Measurements from ENCODE around the gene MLXIP.
"Not testable (repeated sequence)": the region's sequence is repeated elsewhere in the genome, so short reads cannot be mapped to it uniquely, and the experiment has no call there.

Gene MLXIP

GRCh38 chr12:122052285-122052684 is 26.3 kb upstream of the MLXIP start:
- no peak for DNase-seq

DNA sequence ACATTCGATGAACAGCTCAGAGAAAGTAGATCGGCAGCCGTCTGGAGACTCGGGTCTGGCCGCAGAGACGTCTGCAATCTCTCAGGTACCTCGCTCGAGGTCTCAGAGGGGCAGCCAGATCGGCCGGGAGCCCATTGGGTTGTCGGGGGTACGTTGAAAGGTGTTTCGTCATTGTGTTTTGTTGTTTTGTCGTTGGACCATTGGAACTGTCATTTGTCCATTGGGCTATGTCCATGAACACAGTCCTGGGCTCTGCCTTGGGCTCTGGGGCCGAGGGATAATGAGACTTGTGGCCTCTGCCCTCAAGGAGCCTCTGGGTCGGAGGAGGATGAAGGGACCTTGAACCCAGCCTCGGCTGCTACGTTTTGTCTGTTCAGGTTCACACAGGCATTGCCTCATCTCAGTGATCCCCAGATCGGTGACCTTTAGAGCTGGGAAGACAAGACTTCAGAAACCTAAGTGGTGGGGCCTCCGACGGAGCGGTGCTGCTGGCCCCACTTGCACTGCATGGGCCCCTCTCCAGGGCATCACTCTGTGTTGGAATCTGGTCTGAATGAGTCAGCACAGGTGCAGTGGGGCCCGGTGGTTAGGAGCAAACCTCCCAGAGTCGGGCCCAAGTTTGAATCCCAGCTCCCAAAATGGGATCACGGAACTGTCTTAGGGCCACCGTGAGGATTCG is 23.6 kb upstream of the MLXIP start:
- no peak for DNase-seq

- DNase-seq = not testable (repeated sequence)
Measured at GRCh38 chr12:122056406-122056805, 22.1 kb upstream of the MLXIP start.

GRCh38 chr12:122057007-122057735 is 21.4 kb upstream of the MLXIP start:
- no peak for DNase-seq

GRCh38 chr12:122057769-122058168 is 20.8 kb upstream of the MLXIP start:
- no peak for DNase-seq

GRCh38 chr12:122058549-122059149 is 19.9 kb upstream of the MLXIP start:
- no peak for DNase-seq

- no peak for DNase-seq
Measured at GRCh38 chr12:122059203-122059960, 19.2 kb upstream of the MLXIP start.

- no peak for DNase-seq
Measured at GRCh38 chr12:122060081-122060501, 18.5 kb upstream of the MLXIP start.

GRCh38 chr12:122061253-122061652 is 17.3 kb upstream of the MLXIP start:
- no peak for DNase-seq

DNA sequence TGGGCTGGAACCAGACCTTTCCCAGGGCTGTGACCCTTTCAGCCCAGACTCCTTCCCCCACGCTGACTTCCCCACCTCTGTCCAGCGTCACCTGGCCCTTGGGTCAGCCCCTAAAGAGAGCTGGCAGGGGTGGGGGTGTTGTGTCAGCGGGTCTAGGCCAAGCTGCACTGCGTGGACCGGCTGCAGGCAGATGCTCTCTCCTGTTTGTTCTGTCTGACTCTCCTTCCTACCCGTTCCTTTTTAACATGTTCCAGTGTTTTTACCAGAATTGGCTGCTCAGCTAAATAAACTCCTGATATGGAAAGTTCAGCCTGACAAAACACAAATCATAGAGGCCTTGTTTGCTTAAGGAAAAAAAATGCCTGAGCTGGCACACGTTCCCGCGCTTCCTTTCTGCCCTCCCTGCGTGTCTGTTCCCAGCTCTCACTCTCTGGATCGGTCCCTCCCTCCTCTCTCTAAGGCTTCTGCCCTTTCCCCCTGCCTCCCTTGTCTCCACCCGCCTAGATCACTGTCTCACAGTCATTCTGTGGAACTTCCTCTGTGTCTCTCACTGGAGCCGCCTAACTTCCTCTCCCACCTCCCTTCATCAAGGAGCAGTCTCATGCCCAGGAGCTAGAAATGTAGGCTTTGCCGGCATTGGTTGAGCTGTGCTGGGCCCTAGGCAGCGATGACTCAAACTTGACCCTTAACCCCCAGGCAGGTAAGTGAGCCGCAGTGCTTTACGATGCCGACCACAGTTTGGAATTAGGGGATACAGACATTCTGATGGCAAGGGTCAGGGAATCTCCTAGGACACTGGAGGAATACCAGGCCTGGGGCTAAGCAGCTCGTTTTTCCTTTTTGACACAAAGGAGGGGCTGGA is 15.5 kb upstream of the MLXIP start:
- peak; percentile 76 to 89 (median 87) for DNase-seq

- DNase-seq = no peak
Measured at GRCh38 chr12:122063694-122064024, 14.9 kb upstream of the MLXIP start.

DNA sequence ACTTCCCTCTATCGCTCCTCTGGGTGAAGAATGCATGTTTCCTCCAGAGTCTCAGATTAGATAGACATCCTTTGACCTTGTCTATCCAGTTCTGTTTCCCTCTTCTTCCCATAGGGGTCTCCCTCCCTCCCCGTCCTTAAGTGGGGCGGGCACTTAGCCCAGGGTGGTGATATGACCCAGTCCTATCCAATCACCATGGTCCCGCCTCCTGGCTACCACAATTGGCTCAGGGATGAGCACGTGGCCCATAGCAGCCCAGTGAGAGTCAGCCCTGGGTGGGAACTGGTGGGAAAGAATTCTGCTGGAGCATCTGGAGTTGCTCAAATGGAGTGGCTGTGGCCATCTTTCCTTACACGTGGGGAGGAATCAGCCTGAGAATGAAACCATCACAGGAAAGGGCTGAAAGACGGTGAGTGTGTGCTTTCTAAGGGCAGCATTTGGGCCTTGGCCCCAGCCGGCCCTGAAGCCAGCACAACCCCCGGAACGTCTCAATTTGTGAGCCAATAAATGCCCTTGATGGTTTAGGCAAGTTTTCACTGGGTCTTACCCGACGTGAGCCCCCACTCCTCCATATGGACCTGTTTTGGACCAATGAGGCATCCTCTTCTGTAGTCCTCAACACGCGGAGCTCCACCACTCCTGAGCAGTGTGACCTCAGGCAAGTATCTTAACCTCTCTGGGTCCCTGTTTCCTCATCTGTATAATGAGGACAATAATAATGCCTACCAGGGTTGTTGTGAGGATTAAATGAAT is 14.4 kb upstream of the MLXIP start:
- DNase-seq = peak; percentile 82 to 92 (median 88)

- peak; percentile 61 to 83 (median 74) for DNase-seq
Measured at GRCh38 chr12:122064780-122065588, 13.6 kb upstream of the MLXIP start.

DNA sequence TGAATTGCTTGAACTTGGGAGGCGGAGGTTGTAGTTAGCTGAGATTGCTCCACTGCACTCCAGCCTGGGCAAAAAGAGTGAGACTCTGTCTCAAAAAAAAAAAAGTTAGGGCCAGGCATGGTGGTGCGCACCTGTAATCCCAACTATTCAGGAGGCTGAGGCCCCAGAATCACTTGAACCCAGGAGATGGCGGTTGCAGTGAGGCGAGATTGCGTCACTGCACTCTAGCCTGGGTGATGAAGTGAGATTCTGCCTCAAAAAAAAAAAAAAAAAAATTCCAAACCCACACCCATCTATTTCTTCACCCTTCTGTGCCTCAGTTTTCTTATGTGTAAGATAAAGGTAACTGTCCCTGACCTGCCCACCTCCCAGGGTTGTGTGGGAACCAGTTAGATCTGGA is 11.0 kb upstream of the MLXIP start:
- DNase-seq = no peak

DNA sequence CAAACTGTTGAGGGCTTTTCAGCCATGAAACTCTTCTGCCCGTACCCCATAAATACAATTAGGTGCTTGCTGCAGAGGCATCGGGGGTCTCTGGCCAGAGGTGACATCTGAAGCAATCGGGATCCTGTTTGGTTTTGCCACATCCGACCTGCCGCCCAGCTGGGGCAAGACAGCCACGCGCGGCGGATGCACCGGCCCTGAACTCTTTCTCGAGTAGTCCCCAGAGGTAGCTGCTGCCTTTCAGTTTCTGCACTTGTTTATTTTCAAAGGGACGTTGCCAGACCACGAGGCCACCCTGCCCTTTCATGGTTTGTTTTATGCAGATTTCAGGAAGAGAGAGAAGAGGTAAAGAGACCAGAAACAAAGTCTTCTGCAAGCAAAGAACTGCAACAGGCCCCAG is 10.6 kb upstream of the MLXIP start:
- DNase-seq = no peak

- no peak for DNase-seq
Measured at GRCh38 chr12:122072031-122072970, 6.3 kb upstream of the MLXIP start.

DNA sequence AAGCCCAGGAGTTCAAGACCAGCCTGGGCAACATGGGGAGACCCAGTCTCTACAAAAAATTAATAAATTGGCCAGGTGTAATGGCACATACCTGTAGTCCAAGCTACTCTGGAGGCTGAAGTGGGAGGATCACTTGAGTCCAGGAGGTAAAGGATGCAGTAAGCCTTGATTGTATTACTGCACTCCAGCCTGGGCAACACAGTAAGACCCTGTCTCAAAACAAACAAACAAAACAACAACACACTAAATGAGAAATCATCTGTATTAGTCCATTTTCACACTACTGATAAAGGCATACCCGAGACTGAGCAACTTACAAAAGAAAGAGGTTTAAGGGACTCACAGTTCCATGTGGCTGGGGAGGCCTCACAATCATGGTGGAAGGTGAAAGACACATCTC is 4.7 kb upstream of the MLXIP start:
- no peak for DNase-seq

DNA sequence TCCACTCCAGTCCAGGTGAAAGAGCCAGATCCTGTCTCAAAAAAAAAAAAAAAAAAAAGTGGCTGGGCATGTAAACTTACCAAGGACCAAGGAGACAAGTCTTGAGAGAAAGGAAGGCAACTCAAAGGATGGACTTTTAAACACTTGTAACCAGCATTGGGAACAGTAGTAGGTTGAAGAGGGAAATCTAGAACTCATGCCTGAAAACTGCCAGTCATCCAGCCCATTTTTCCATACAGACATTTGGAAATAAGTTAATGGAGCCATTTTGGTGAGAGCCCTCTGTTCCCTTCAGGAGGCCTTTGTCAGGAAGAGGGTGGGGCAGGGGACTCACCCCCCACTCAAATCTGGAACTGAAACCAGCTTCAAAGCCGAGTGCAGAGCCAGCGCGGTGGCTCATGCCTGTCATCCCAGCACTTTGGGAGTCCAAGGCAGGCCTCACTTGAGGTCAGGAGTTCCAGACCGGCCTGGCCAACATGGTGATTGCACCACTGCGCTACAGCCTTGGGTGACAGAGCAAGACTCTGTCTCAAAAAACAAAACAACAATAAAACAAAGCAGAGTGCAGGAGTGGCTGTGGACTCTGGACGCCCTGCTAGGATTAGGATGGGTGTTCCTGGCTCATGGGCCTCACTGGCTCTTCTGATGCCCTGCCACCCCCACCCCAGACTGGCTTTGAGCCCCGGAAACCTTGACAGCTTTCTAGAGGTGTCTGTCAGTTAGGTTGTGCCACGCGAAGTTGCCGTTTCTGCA is 1.6 kb upstream of the MLXIP start:
- peak; percentile 32 to 65 (median 60) for DNase-seq
